IMR-90 (cell line): Measurements from ENCODE around the gene CORO1C.

Experiments
- CTCF ChIP-seq: conservative IDR thresholded peaks from 2 replicates; pipeline ENCODE4 v1.5.1; 2012; ENCODE audit warnings: mild to moderate bottlenecking, low read depth, low read length, improper control_type of control experiment
- POLR2A ChIP-seq: IDR thresholded peaks from 2 replicates; pipeline ENCODE4 v1.6.1; 2012; ENCODE audit warnings: mild to moderate bottlenecking, low read depth, low read length
- RAD21 ChIP-seq: IDR thresholded peaks from 2 replicates; pipeline ENCODE4 v1.6.1; 2012; ENCODE audit warnings: low read length, improper control_type of control experiment
- SMC3 ChIP-seq: fragments of 150-350 bp; IDR thresholded peaks from 2 replicates; pipeline ENCODE4 v1.6.1; 2016; ENCODE audit warnings: low read depth, mild to moderate bottlenecking, antibody characterized with exemption, low read length, moderate library complexity

- TF ChIP-seq CTCF = no peak
- TF ChIP-seq SMC3 = no peak
- no peak for TF ChIP-seq POLR2A
- no peak for TF ChIP-seq RAD21
Measured at GRCh38 chr12:108615918-108616317, 115.4 kb downstream of the CORO1C start.
